Nephron progenitor cell (in vitro differentiated cells): ENCODE data around the gene PRRC2B.
"Not testable (repeated sequence)": the region's sequence is repeated elsewhere in the genome, so short reads cannot be mapped to it uniquely, and the experiment has no call there.

Experiments
- DNase-seq: peaks from one replicate; pipeline ENCODE4 v3.0.0; 2021
- H3K27ac Mint-ChIP-seq: 2 replicates; pipeline ENCODE4 v1.8.0; 2021; ENCODE audit warnings: mild to moderate bottlenecking, moderate library complexity, mixed read lengths
- H3K27me3 Mint-ChIP-seq: 2 replicates; pipeline ENCODE4 v1.8.0; 2021; ENCODE audit warnings: mild to moderate bottlenecking, low read depth, mixed read lengths; ENCODE audit not compliant: poor library complexity
- H3K36me3 Mint-ChIP-seq: 2 replicates; pipeline ENCODE4 v1.8.0; 2021; ENCODE audit warnings: low read depth, mixed read lengths
- H3K4me1 Mint-ChIP-seq: 2 replicates; pipeline ENCODE4 v1.8.0; 2021; ENCODE audit warnings: mixed read lengths
- H3K4me3 Mint-ChIP-seq: 2 replicates; pipeline ENCODE4 v1.8.0; 2021; ENCODE audit warnings: mild to moderate bottlenecking, moderate library complexity, mixed read lengths
- H3K9me3 Mint-ChIP-seq: 2 replicates; pipeline ENCODE4 v1.8.0; 2021; ENCODE audit warnings: mild to moderate bottlenecking, moderate library complexity, mixed read lengths
- TF ChIP-seq, protein P1 (sequence below): fragments of 200-600 bp; sonication (generic); IDR thresholded peaks from 2 replicates; pipeline ENCODE4 v1.5.0; 2021; ENCODE audit warnings: antibody characterized with exemption

The PRRC2B gene

DNA sequence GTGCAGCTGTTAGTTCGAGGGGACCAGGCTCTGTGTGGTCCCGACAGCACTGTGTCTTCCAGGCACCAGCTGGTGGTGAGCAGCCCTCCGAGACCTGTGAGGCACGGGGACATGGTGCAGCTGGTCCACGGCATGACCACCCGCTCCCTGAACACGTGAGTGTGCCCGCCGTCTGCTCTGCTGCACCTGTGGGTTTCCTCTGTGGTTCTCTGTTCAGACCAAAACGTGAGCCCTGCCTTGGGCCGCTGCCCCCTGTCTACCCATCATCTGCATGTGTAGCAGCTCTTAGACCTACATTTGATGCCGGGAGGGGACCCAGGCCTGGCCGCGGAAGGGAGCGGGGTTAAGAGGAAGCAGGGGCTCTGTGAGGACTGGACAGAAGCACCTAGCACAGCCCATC, 119.3 kb downstream of the PRRC2B start:
- DNase-seq: no peak
- H3K27me3 Mint-ChIP-seq: peaks cover 5% of the 10 kb centered on the region
- H3K9me3 Mint-ChIP-seq: no peaks in the 10 kb centered on the region
- peaks cover 53% of the 10 kb centered on the region for H3K36me3 Mint-ChIP-seq
- H3K27ac Mint-ChIP-seq: no peak overlapping the region
- TF ChIP-seq, protein P1, sequence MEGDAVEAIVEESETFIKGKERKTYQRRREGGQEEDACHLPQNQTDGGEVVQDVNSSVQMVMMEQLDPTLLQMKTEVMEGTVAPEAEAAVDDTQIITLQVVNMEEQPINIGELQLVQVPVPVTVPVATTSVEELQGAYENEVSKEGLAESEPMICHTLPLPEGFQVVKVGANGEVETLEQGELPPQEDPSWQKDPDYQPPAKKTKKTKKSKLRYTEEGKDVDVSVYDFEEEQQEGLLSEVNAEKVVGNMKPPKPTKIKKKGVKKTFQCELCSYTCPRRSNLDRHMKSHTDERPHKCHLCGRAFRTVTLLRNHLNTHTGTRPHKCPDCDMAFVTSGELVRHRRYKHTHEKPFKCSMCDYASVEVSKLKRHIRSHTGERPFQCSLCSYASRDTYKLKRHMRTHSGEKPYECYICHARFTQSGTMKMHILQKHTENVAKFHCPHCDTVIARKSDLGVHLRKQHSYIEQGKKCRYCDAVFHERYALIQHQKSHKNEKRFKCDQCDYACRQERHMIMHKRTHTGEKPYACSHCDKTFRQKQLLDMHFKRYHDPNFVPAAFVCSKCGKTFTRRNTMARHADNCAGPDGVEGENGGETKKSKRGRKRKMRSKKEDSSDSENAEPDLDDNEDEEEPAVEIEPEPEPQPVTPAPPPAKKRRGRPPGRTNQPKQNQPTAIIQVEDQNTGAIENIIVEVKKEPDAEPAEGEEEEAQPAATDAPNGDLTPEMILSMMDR: no peak
- H3K4me3 Mint-ChIP-seq: no peak overlapping the region
- no peaks in the 10 kb centered on the region for H3K4me1 Mint-ChIP-seq

DNA sequence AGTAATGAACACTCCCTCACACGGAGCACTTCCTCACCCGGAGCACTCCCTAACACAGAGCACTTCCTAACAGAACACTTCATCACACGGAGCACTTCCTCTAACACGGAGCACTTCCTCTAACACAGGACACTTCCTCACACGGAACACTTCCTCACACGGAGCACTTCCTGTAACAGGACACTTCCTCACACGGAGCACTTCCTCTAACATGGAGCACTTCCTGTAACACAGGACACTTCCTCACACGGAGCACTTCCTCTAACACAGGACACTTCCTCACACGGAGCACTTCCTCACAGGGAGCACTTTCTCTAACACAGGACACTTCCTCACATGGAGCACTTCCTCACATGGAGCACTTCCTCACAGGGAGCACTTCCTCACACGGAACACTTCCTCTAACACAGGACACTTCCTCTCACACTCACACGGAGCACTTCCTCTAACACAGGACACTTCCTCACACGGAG, 121.7 kb downstream of the PRRC2B start:
- H3K27ac Mint-ChIP-seq, H3K4me1 Mint-ChIP-seq, H3K27me3 Mint-ChIP-seq, DNase-seq, H3K4me3 Mint-ChIP-seq, H3K9me3 Mint-ChIP-seq: not testable (repeated sequence)
- H3K36me3 Mint-ChIP-seq: peaks cover 51% of the 10 kb centered on the region

DNA sequence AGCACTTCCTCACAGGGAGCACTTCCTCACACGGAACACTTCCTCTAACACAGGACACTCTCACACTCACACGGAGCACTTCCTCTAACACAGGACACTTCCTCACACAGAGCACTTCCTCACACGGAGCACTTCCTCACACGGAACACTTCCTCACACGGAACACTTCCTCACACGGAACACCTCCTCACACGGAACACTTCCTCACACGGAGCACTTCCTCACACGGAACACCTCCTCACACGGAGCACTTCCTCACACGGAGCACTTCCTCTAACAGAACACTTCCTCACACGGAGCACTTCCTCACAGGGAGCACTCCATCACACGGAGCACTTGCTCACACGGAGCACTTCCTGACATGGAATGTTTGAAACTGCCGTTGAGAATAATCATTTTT, 122.2 kb downstream of the PRRC2B start:
- TF ChIP-seq, protein P1: no peak
- DNase-seq: no peak
- Mint-ChIP-seq H3K36me3 (peaks cover 49% of the 10 kb centered on the region), H3K9me3 (no peaks in the 10 kb centered on the region), H3K4me3 (no peak overlapping the region), H3K27ac (no peak overlapping the region), H3K27me3 (peaks cover 5% of the 10 kb centered on the region), H3K4me1 (no peaks in the 10 kb centered on the region)

DNA sequence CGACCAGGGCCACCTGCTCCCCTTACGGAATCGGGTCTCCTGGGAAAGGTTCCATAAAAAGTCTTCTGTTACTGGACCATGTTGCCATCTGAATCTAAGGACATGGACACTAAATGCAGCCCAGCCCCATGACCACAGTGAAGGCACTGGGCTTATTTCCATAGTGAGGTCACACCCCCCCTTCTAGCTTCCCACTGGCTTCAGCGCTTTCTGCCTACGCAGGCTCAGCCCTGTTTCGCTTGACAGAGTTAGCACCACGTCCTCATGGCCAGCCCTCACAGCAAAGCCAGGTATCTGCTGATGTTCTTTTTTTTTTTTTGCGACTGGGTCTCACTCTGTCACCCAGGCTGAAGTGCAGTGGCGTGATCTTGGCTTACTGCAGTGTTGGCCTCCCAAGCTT, 123.0 kb downstream of the PRRC2B start:
- H3K4me1 Mint-ChIP-seq: no peaks in the 10 kb centered on the region

DNA sequence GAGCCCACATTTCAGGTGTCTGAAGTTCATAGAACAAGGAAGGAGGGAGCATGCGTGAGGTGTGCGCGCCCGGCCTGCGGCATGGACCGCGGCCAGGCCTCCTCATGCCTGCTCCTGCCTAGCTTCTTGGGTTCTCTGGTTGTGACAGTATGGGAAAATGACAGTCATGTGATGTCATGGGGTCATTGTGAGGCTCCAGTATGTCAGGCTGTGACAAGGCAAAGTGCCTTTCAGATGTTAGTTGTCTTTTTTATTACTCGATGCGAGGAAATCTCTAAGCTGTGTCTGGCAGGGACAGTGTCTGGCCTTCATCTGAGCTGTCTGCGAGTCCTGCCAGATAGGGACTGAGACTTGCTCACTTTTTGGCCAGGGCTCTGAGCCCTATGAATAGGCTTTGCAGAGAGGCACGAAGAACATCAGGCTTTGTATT, 123.9 kb downstream of the PRRC2B start:
- TF ChIP-seq, protein P1: no peak
- Mint-ChIP-seq H3K27me3 (peaks cover 5% of the 10 kb centered on the region), H3K9me3 (no peaks in the 10 kb centered on the region), H3K4me1 (no peaks in the 10 kb centered on the region), H3K4me3 (no peak overlapping the region), H3K36me3 (peaks cover 38% of the 10 kb centered on the region), H3K27ac (no peak overlapping the region)
- no peak for DNase-seq

More for the DNA sequence above, 123.0 kb downstream of the PRRC2B start:
- no peak overlapping the region for H3K4me3 Mint-ChIP-seq
- TF ChIP-seq, protein P1: no peak
- no peak for DNase-seq
- peaks cover 5% of the 10 kb centered on the region for H3K27me3 Mint-ChIP-seq
- no peak overlapping the region for H3K27ac Mint-ChIP-seq
- no peaks in the 10 kb centered on the region for H3K9me3 Mint-ChIP-seq
- peaks cover 47% of the 10 kb centered on the region for H3K36me3 Mint-ChIP-seq

DNA sequence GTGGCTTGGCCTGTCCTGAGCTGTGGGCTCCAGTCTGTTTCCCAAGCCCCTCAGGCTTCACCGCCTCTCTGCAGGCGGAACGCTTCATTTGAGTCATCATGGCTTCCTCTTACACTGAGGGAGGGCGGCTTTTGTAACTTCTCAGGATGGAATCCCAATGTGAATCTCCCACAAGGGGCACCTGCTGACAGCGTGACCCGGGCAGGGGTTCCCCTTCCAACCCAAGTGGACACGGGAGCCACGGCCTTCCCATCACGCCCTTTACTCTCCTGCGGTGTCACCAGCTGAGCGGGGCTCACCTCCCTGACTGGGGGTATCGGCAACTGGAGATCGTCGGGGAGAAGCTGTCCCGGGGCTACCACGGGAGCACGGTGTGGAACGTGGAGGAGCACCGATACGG, 124.7 kb downstream of the PRRC2B start:
- H3K9me3 Mint-ChIP-seq: no peaks in the 10 kb centered on the region

More for the DNA sequence above, 124.7 kb downstream of the PRRC2B start:
- H3K36me3 Mint-ChIP-seq: peaks cover 31% of the 10 kb centered on the region
- no peak overlapping the region for H3K27ac Mint-ChIP-seq
- no peak overlapping the region for H3K4me3 Mint-ChIP-seq
- TF ChIP-seq, protein P1: no peak
- peaks cover 3% of the 10 kb centered on the region for H3K27me3 Mint-ChIP-seq
- H3K4me1 Mint-ChIP-seq: no peaks in the 10 kb centered on the region
- no peak for DNase-seq
